CD8-positive, alpha-beta memory T cell (primary cell): ENCODE data around the gene FANCE. TPM values are rescaled to one million over a fixed set of nuclear protein-coding genes. Genes with fewer than 3 reads are reported as not detected.
"Not testable (repeated sequence)": the region's sequence is repeated elsewhere in the genome, so short reads cannot be mapped to it uniquely, and the experiment has no call there.

Source experiments
- CTCF ChIA-PET: fragments of 350-600 bp; sonication (Branson Sonifier 250); formaldehyde crosslinking; loops from one replicate; lab custom pipeline; 2021; ENCODE audit warnings: antibody characterized with exemption; lab: Charles Lee
- POLR2A ChIA-PET: fragments of 350-600 bp; sonication (Branson Sonifier 250); formaldehyde crosslinking; loops from one replicate; lab custom pipeline; 2021; ENCODE audit warnings: antibody characterized with exemption; lab: Charles Lee
- DNase-seq, 5 donors: peaks; one replicate each; pipeline versions ENCODE4 v3.0.0 to v3.0.0-alpha.2; 2020 to 2022; ENCODE audit warnings: mixed read lengths in 1 of 5
- H3K27ac ChIP-seq: one replicate; pipeline ENCODE4 v1.7.0; 2013; ENCODE audit warnings: low read depth, mild to moderate bottlenecking, low read length, moderate library complexity
- H3K27me3 ChIP-seq: 2 replicates; pipeline ENCODE4 v1.7.0; 2013; ENCODE audit warnings: low read length, mild to moderate bottlenecking; ENCODE audit not compliant: insufficient read depth, poor library complexity, severe bottlenecking
- H3K36me3 ChIP-seq: 2 replicates; pipeline ENCODE4 v1.7.0; 2013; ENCODE audit warnings: mild to moderate bottlenecking, low read length, moderate library complexity; ENCODE audit not compliant: insufficient read depth
- H3K4me1 ChIP-seq: 2 replicates; pipeline ENCODE4 v1.7.0; 2013; ENCODE audit warnings: mild to moderate bottlenecking, low read length, moderate library complexity; ENCODE audit not compliant: insufficient read depth
- H3K4me3 ChIP-seq: 2 replicates; pipeline ENCODE4 v1.7.0; 2013; ENCODE audit warnings: mild to moderate bottlenecking, low read length
- H3K9me3 ChIP-seq: 2 replicates; pipeline ENCODE4 v1.7.0; 2013; ENCODE audit warnings: mild to moderate bottlenecking, low read length
- H3K27ac Mint-ChIP-seq, 8 donors: one replicate each; pipeline ENCODE4 v1.8.0; 2020 to 2021; ENCODE audit warnings: mixed read lengths in 8 of 8, mild to moderate bottlenecking in 6 of 8, inconsistent platforms in 3 of 8, moderate library complexity in 3 of 8
- H3K27me3 Mint-ChIP-seq, 2 donors: one replicate each; pipeline ENCODE4 v1.8.0; 2020 to 2021; ENCODE audit warnings: mixed read lengths in 2 of 2, mild to moderate bottlenecking in 1 of 2, moderate library complexity in 1 of 2
- H3K36me3 Mint-ChIP-seq, 3 donors: one replicate each; pipeline ENCODE4 v1.8.0; 2020 to 2021; ENCODE audit warnings: mixed read lengths in 3 of 3, inconsistent platforms in 1 of 3, mild to moderate bottlenecking in 1 of 3
- H3K4me1 Mint-ChIP-seq, 3 donors: one replicate each; pipeline ENCODE4 v1.8.0; 2020 to 2021; ENCODE audit warnings: mixed read lengths in 3 of 3, inconsistent platforms in 1 of 3, mild to moderate bottlenecking in 1 of 3
- H3K4me3 Mint-ChIP-seq, 7 donors: one replicate each; pipeline ENCODE4 v1.8.0; 2020 to 2021; ENCODE audit warnings: mixed read lengths in 7 of 7, mild to moderate bottlenecking in 6 of 7, moderate library complexity in 4 of 7, inconsistent platforms in 2 of 7
- H3K9me3 Mint-ChIP-seq, 5 donors: one replicate each; pipeline ENCODE4 v1.8.0; 2020 to 2022; ENCODE audit warnings: mixed read lengths in 5 of 5, mild to moderate bottlenecking in 3 of 5, moderate library complexity in 2 of 5, inconsistent platforms in 1 of 5
- polyA plus RNA-seq: library from polyadenylated mRNA; unstranded; fragments of 300-500 nt; fragmentation: Illumina TruSeq; gene quantifications from one replicate; pipeline ENCODE4 v1.2.3, GENCODE V29; 2021
- total RNA-seq, 2 experiments: library from RNA; stranded (reverse); gene quantifications; one replicate each; pipeline ENCODE4 v1.2.3, GENCODE V29; 2021

The FANCE gene
- total and polyA plus RNA-seq, 3 experiments from 2014 or later, result 6.5 to 27.5 (median 23.6) TPM

- Histone ChIP-seq H3K9me3 (no peaks in the 10 kb centered on the region), H3K27me3 (no peaks in the 10 kb centered on the region), H3K4me3 (no peak overlapping the region), H3K36me3 (no peaks in the 10 kb centered on the region), H3K27ac (no peak overlapping the region), H3K4me1 (no peaks in the 10 kb centered on the region)
- Mint-ChIP-seq H3K4me1 (no peaks in the 10 kb centered on the region), H3K4me3 (no peak overlapping the region), H3K9me3 (no peaks in the 10 kb centered on the region), H3K27ac (peak overlapping the region in 1 of 8 donors; percentile 74), H3K36me3 (no peaks in the 10 kb centered on the region), H3K27me3 (no peaks in the 10 kb centered on the region)
- ChIA-PET CTCF (interaction anchor here (1.9 to 2.1 kb wide), 3 partner anchors 13 to 93 kb away, joined by 5 to 6 read pairs (median 6); partner anchors contain the start of gene PPARD), POLR2A (interaction anchor here (0.7 kb wide), 1 partner anchor 284 kb away, joined by 3 read pairs; no protein-coding TSS in a partner anchor)
- DNase-seq, result no peak
Observed at GRCh38 chr6:35435074-35435837, 16.9 kb upstream of the FANCE start.

- ChIA-PET CTCF (interaction anchor here (0.7 to 2.1 kb wide), 4 partner anchors 12 to 94 kb away, joined by 3 to 6 read pairs (median 4); partner anchors contain the start of gene PPARD), POLR2A (no interaction called here)
- H3K9me3 ChIP-seq, result no peaks in the 10 kb centered on the region
- no peaks in the 10 kb centered on the region for H3K36me3 Mint-ChIP-seq
- H3K27ac ChIP-seq, result no peak overlapping the region
- no peaks in the 10 kb centered on the region for H3K36me3 ChIP-seq
- no peak overlapping the region for H3K4me3 ChIP-seq
- no peak overlapping the region for H3K4me3 Mint-ChIP-seq
- H3K4me1 Mint-ChIP-seq, result no peaks in the 10 kb centered on the region
- H3K9me3 Mint-ChIP-seq, result no peaks in the 10 kb centered on the region
- no peaks in the 10 kb centered on the region for H3K27me3 Mint-ChIP-seq
- H3K27ac Mint-ChIP-seq, result no peak overlapping the region
- DNase-seq, result no peak
- no peaks in the 10 kb centered on the region for H3K4me1 ChIP-seq
- H3K27me3 ChIP-seq, result no peaks in the 10 kb centered on the region
Observed at GRCh38 chr6:35436071-35436857, 15.9 kb upstream of the FANCE start.

- H3K9me3 Mint-ChIP-seq, H3K4me1 Mint-ChIP-seq, POLR2A ChIA-PET, H3K9me3 ChIP-seq, H3K4me3 ChIP-seq, H3K27me3 ChIP-seq, H3K36me3 Mint-ChIP-seq, H3K27me3 Mint-ChIP-seq, H3K4me1 ChIP-seq, DNase-seq, H3K27ac ChIP-seq, H3K4me3 Mint-ChIP-seq, H3K36me3 ChIP-seq: not testable (repeated sequence)
- CTCF ChIA-PET, result interaction anchor here (1.1 kb wide), 1 partner anchor 19 kb away, joined by 4 read pairs; no protein-coding TSS in a partner anchor
- H3K27ac Mint-ChIP-seq, result peak overlapping the region in 1 of 8 donors; percentile 38
Observed at GRCh38 chr6:35438378-35439065, 13.6 kb upstream of the FANCE start.

DNA sequence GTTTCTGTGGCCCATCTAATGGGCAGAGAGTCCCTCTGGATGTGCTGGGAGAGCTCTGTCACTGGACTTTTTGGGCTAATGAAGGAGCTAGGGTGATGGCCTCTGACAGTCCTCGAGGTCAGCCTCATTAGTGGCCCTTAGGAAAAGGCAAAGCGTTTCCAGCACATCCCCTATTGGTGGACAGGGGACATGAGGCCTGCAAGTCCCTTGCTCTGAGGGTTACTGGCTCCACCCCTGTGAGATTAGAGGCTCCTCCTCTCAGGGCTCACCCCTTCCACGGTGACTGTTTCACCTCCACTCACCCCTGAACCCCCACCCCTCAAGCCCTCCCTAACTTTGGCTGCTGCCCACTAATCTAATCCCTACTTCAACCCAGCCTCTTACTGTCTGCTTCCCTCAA is 12.8 kb upstream of the FANCE start:
- H3K27ac Mint-ChIP-seq, result no peak overlapping the region
- ChIA-PET CTCF (interaction anchor here (1.1 kb wide), 1 partner anchor 20 kb away, joined by 4 read pairs; no protein-coding TSS in a partner anchor), POLR2A (no interaction called here)
- H3K36me3 Mint-ChIP-seq, result no peaks in the 10 kb centered on the region
- Histone ChIP-seq H3K27me3 (no peaks in the 10 kb centered on the region), H3K4me3 (no peak overlapping the region), H3K27ac (no peak overlapping the region), H3K36me3 (no peaks in the 10 kb centered on the region), H3K9me3 (no peaks in the 10 kb centered on the region), H3K4me1 (no peaks in the 10 kb centered on the region)
- no peaks in the 10 kb centered on the region for H3K27me3 Mint-ChIP-seq
- H3K4me3 Mint-ChIP-seq, result no peak overlapping the region
- H3K4me1 Mint-ChIP-seq, result no peaks in the 10 kb centered on the region
- no peaks in the 10 kb centered on the region for H3K9me3 Mint-ChIP-seq
- DNase-seq, result no peak

DNA sequence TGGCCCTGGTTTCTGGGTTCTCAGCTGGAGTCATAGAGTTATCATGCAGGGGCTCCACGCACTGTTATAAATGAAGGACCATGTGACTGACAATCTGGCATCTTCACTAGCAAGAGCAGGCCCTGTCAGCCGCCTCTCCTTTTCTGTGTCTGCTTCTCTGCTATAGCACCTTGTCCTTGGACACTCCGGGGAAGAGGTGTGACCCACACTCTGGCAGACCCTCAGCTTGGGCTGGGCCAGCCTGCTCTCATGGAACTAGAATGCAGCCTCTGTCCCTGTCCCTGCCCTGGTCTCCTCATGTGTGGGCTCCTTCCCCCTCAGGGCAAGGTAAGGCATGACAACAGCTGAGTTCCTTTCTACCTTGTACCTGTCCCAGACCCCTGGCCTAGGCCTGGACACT is 10.9 kb upstream of the FANCE start:
- Histone ChIP-seq H3K27ac (no peak overlapping the region), H3K9me3 (no peaks in the 10 kb centered on the region), H3K36me3 (no peaks in the 10 kb centered on the region), H3K27me3 (no peaks in the 10 kb centered on the region), H3K4me1 (no peaks in the 10 kb centered on the region), H3K4me3 (no peak overlapping the region)
- H3K27ac Mint-ChIP-seq, result peak overlapping the region in 1 of 8 donors; percentile 15
- H3K9me3 Mint-ChIP-seq, result no peaks in the 10 kb centered on the region
- no peaks in the 10 kb centered on the region for H3K36me3 Mint-ChIP-seq
- H3K4me3 Mint-ChIP-seq, result no peak overlapping the region
- H3K27me3 Mint-ChIP-seq, result no peaks in the 10 kb centered on the region
- POLR2A ChIA-PET, result interaction anchor here (0.6 kb wide), 1 partner anchor 98 kb away, joined by 3 read pairs; no protein-coding TSS in a partner anchor
- DNase-seq, result no peak
- peaks cover 3 to 6% (median 5%) of the 10 kb centered on the region in 3 donors for H3K4me1 Mint-ChIP-seq
- CTCF ChIA-PET, result interaction anchor here (0.6 to 1.1 kb wide), 2 partner anchors 27 to 1550 kb away, joined by 3 read pairs; no protein-coding TSS in a partner anchor

DNA sequence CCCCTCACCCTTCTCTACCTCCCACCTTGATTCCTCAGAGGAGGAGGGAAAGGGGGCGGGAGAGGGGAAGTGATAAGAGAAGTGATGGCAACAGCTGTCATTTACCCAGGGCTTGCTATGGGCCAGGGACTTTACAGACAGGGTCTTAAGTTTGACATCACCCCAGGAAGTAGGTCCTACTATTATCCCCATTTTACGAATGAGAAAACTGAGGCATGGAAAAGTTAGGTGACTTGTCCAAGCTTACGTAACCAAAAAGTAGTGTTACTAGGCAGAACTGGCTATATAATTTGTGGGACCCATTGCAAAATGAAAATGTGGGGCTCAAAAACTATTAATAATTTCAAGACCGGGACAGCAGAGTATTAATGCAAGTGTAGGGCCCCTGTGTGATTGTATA is 10.5 kb upstream of the FANCE start:
- H3K4me3 Mint-ChIP-seq, result no peak overlapping the region
- Histone ChIP-seq H3K4me3 (no peak overlapping the region), H3K4me1 (no peaks in the 10 kb centered on the region), H3K9me3 (no peaks in the 10 kb centered on the region), H3K27me3 (no peaks in the 10 kb centered on the region), H3K27ac (no peak overlapping the region), H3K36me3 (no peaks in the 10 kb centered on the region)
- H3K27me3 Mint-ChIP-seq, result no peaks in the 10 kb centered on the region
- H3K36me3 Mint-ChIP-seq, result no peaks in the 10 kb centered on the region
- no peak for DNase-seq
- H3K27ac Mint-ChIP-seq, result no peak overlapping the region
- H3K4me1 Mint-ChIP-seq, result peaks cover 3 to 6% (median 5%) of the 10 kb centered on the region in 3 donors
- CTCF ChIA-PET, result interaction anchor here (0.6 to 12.3 kb wide), 2 partner anchors 145 to 1550 kb away, joined by 3 to 142 read pairs; partner anchors contain the start of gene DEF6
- no peaks in the 10 kb centered on the region for H3K9me3 Mint-ChIP-seq
- POLR2A ChIA-PET, result interaction anchor here (0.6 kb wide), 1 partner anchor 99 kb away, joined by 3 read pairs; no protein-coding TSS in a partner anchor

GRCh38 chr6:35442693-35443092 is 9.4 kb upstream of the FANCE start:
- CTCF ChIA-PET, result interaction anchor here (1.8 to 12.3 kb wide), 2 partner anchors 101 to 146 kb away, joined by 9 to 142 read pairs; partner anchors contain the start of genes DEF6 and PPARD
- POLR2A ChIA-PET, result no interaction called here
- no peak overlapping the region for H3K27ac Mint-ChIP-seq

More at GRCh38 chr6:35442693-35443092, 9.4 kb upstream of the FANCE start:
- Histone ChIP-seq H3K27ac (no peak overlapping the region), H3K9me3 (no peaks in the 10 kb centered on the region), H3K4me1 (no peaks in the 10 kb centered on the region), H3K4me3 (no peak overlapping the region), H3K36me3 (no peaks in the 10 kb centered on the region), H3K27me3 (no peaks in the 10 kb centered on the region)
- Mint-ChIP-seq H3K36me3 (no peaks in the 10 kb centered on the region), H3K9me3 (no peaks in the 10 kb centered on the region), H3K4me3 (no peak overlapping the region), H3K27me3 (no peaks in the 10 kb centered on the region), H3K4me1 (peaks cover 3 to 6% (median 5%) of the 10 kb centered on the region in 3 donors)
- no peak for DNase-seq
